Measurements from ENCODE around the gene CALHM1.

DNA sequence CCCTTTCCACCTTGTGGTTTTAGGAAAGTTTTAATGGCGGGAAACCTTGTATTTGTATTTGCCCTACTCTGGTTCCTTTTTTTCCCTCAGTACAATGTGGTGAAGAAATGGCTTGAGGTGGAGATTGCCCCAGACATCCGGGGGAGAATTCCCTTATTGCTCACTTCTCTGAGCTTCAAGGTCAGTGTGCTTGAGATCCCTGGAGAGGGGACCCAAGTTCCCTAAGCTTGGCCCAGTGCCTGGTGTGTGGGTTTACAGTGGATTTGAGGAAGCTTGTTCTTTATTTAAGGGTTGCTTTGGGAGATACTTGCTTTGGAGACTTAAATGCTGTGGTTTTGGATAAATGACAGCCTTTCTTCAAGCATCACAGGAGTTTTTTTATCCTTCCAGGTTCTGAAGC lies 24.8 kb downstream of the CALHM1 start:
- TF ChIP-seq, protein P1, sequence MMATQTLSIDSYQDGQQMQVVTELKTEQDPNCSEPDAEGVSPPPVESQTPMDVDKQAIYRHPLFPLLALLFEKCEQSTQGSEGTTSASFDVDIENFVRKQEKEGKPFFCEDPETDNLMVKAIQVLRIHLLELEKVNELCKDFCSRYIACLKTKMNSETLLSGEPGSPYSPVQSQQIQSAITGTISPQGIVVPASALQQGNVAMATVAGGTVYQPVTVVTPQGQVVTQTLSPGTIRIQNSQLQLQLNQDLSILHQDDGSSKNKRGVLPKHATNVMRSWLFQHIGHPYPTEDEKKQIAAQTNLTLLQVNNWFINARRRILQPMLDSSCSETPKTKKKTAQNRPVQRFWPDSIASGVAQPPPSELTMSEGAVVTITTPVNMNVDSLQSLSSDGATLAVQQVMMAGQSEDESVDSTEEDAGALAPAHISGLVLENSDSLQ (IDR thresholded peaks at IDR 0.05), result no peak
- TF ChIP-seq HDGF (IDR thresholded peaks at IDR 0.05; ENCODE audit: borderline replicate concordance), result no peak
- no peak for TF ChIP-seq ARNT (IDR thresholded peaks at IDR 0.05)
- no peak for TF ChIP-seq TARDBP (IDR thresholded peaks at IDR 0.05)
- TF ChIP-seq FOXA1 (IDR thresholded peaks at IDR 0.05), result no peak
- no peak for TF ChIP-seq SP1 (IDR thresholded peaks at IDR 0.05)
- TF ChIP-seq ZNF384 (IDR thresholded peaks at IDR 0.05), result no peak
- TF ChIP-seq BHLHE40 (IDR thresholded peaks at IDR 0.05; ENCODE audit: borderline replicate concordance), result no peak
